ENCODE data around the gene SLC22A17. TPM values are rescaled to one million over a fixed set of nuclear protein-coding genes. Genes with fewer than 3 reads are reported as not detected.

Gene SLC22A17
- total and polyA plus RNA-seq, 9 of the 15 experiments (the other 6 are each of a cell fraction or from before 2014, with no cell fraction given) = 0.07 to 0.09 TPM; not detected in 7

GRCh38 chr14:23306412-23307145 is 46.1 kb downstream of the SLC22A17 start, which contains the start of gene BCL2L2 (continued):
- peak; percentile 90; the same call in 1 of the 2 replicates for TF ChIP-seq TFAP4 (CRISPR knock-in tag; IDR thresholded peaks at IDR 0.05; ENCODE audit: borderline replicate concordance)
- no peak for TF ChIP-seq ZNF778 (CRISPR knock-in tag; IDR thresholded peaks at IDR 0.05)
- peak; percentile 31; the same call in 1 of the 2 replicates for TF ChIP-seq ZNF384 (IDR thresholded peaks at IDR 0.05; ENCODE audit: low read depth, low read length)
- TF ChIP-seq SMARCA4 (IDR thresholded peaks at IDR 0.05) = no peak
- TF ChIP-seq EP300 (IDR thresholded peaks at IDR 0.05; ENCODE audit: low read length) = peak; percentile 45; the same call in 1 of the 2 replicates
- TF ChIP-seq, protein P1, sequence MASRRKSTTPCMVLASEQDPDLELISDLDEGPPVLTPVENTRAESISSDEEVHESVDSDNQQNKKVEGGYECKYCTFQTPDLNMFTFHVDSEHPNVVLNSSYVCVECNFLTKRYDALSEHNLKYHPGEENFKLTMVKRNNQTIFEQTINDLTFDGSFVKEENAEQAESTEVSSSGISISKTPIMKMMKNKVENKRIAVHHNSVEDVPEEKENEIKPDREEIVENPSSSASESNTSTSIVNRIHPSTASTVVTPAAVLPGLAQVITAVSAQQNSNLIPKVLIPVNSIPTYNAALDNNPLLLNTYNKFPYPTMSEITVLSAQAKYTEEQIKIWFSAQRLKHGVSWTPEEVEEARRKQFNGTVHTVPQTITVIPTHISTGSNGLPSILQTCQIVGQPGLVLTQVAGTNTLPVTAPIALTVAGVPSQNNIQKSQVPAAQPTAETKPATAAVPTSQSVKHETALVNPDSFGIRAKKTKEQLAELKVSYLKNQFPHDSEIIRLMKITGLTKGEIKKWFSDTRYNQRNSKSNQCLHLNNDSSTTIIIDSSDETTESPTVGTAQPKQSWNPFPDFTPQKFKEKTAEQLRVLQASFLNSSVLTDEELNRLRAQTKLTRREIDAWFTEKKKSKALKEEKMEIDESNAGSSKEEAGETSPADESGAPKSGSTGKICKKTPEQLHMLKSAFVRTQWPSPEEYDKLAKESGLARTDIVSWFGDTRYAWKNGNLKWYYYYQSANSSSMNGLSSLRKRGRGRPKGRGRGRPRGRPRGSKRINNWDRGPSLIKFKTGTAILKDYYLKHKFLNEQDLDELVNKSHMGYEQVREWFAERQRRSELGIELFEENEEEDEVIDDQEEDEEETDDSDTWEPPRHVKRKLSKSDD (conservative IDR thresholded peaks at IDR 0.05; ENCODE audit: low read length) = peak; percentile 63; the same call in 1 of the 2 replicates
- TF ChIP-seq NUFIP1 (IDR thresholded peaks at IDR 0.05; ENCODE audit: partially characterized antibody) = peak; percentile 100
- TF ChIP-seq NEUROD1 (IDR thresholded peaks at IDR 0.05; ENCODE audit: borderline replicate concordance, low read depth, low read length, partially characterized antibody) = peak; percentile 73
- TF ChIP-seq, protein P2, sequence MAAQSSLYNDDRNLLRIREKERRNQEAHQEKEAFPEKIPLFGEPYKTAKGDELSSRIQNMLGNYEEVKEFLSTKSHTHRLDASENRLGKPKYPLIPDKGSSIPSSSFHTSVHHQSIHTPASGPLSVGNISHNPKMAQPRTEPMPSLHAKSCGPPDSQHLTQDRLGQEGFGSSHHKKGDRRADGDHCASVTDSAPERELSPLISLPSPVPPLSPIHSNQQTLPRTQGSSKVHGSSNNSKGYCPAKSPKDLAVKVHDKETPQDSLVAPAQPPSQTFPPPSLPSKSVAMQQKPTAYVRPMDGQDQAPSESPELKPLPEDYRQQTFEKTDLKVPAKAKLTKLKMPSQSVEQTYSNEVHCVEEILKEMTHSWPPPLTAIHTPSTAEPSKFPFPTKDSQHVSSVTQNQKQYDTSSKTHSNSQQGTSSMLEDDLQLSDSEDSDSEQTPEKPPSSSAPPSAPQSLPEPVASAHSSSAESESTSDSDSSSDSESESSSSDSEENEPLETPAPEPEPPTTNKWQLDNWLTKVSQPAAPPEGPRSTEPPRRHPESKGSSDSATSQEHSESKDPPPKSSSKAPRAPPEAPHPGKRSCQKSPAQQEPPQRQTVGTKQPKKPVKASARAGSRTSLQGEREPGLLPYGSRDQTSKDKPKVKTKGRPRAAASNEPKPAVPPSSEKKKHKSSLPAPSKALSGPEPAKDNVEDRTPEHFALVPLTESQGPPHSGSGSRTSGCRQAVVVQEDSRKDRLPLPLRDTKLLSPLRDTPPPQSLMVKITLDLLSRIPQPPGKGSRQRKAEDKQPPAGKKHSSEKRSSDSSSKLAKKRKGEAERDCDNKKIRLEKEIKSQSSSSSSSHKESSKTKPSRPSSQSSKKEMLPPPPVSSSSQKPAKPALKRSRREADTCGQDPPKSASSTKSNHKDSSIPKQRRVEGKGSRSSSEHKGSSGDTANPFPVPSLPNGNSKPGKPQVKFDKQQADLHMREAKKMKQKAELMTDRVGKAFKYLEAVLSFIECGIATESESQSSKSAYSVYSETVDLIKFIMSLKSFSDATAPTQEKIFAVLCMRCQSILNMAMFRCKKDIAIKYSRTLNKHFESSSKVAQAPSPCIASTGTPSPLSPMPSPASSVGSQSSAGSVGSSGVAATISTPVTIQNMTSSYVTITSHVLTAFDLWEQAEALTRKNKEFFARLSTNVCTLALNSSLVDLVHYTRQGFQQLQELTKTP (IDR thresholded peaks at IDR 0.05; ENCODE audit: low read depth in 1 of 2, partially characterized antibody in 2 of 2) = peak in 1 of 2 experiments; percentile 95
- TF ChIP-seq ZNF639 (CRISPR knock-in tag; conservative IDR thresholded peaks at IDR 0.05 in 1 of 2, IDR thresholded peaks at IDR 0.05 in 1 of 2) = peak in 1 of 2 experiments; percentile 85; a peak in 2 of 4 replicates
- TF ChIP-seq MTA1 (IDR thresholded peaks at IDR 0.05; ENCODE audit: borderline replicate concordance) = peak; percentile 100
